Measurements from ENCODE around the gene PC. TPM values are rescaled to one million over a fixed set of nuclear protein-coding genes. Genes with fewer than 3 reads are reported as not detected.

PC gene
- total RNA-seq, 1 experiment from 2014 or later, result 11.9 TPM

GRCh38 chr11:66863428-66864125 is 94.6 kb downstream of the PC start:
- in situ Hi-C loops (cut with HindIII; ENCODE audit: low pct_unique_long_range_greater_than_20kb, low sequenced_read_pairs), result no loop called here
- DNase-seq (ENCODE audit: low read depth), result no peak

GRCh38 chr11:66862559-66863037 is 95.6 kb downstream of the PC start:
- in situ Hi-C loops (cut with HindIII; ENCODE audit: low pct_unique_long_range_greater_than_20kb, low sequenced_read_pairs), result no loop called here

GRCh38 chr11:66861774-66862558 is 96.2 kb downstream of the PC start:
- in situ Hi-C loops (cut with HindIII; ENCODE audit: low pct_unique_long_range_greater_than_20kb, low sequenced_read_pairs), result no loop called here
- DNase-seq (ENCODE audit: low read depth), result no peak

More at GRCh38 chr11:66862559-66863037, 95.6 kb downstream of the PC start:
- no peak for DNase-seq (ENCODE audit: low read depth)

GRCh38 chr11:66861038-66861773 is 97.0 kb downstream of the PC start:
- DNase-seq (ENCODE audit: low read depth), result no peak
- in situ Hi-C loops (cut with HindIII; ENCODE audit: low pct_unique_long_range_greater_than_20kb, low sequenced_read_pairs), result no loop called here

- no peak for DNase-seq (ENCODE audit: low read depth)
- in situ Hi-C loops (cut with HindIII; ENCODE audit: low pct_unique_long_range_greater_than_20kb, low sequenced_read_pairs), result no loop called here
Measured at GRCh38 chr11:66860449-66860831, 97.7 kb downstream of the PC start.

- no peak for DNase-seq (ENCODE audit: low read depth)
- in situ Hi-C loops (cut with HindIII; ENCODE audit: low pct_unique_long_range_greater_than_20kb, low sequenced_read_pairs), result no loop called here
Measured at GRCh38 chr11:66859686-66860448, 98.3 kb downstream of the PC start.

- in situ Hi-C loops (cut with HindIII; ENCODE audit: low pct_unique_long_range_greater_than_20kb, low sequenced_read_pairs), result no loop called here
- DNase-seq (ENCODE audit: low read depth), result no peak
Measured at GRCh38 chr11:66858939-66859685, 99.1 kb downstream of the PC start.

- in situ Hi-C loops (cut with HindIII; ENCODE audit: low pct_unique_long_range_greater_than_20kb, low sequenced_read_pairs), result no loop called here
- DNase-seq (ENCODE audit: low read depth), result no peak
Measured at GRCh38 chr11:66858186-66858938, 99.8 kb downstream of the PC start.

- no peak for DNase-seq (ENCODE audit: low read depth)
- in situ Hi-C loops (cut with HindIII; ENCODE audit: low pct_unique_long_range_greater_than_20kb, low sequenced_read_pairs), result no loop called here
Measured at GRCh38 chr11:66857927-66858185, 100.3 kb downstream of the PC start.

GRCh38 chr11:66857234-66857926 is 100.8 kb downstream of the PC start:
- DNase-seq (ENCODE audit: low read depth), result no peak
- in situ Hi-C loops (cut with HindIII; ENCODE audit: low pct_unique_long_range_greater_than_20kb, low sequenced_read_pairs), result no loop called here

- DNase-seq (ENCODE audit: low read depth), result no peak
Measured at GRCh38 chr11:66856496-66857233, 101.5 kb downstream of the PC start, which contains the start of gene LRFN4. LRFN4 (plus strand) TSS chr11:66857064; CDS start chr11:66857745, 681 bp downstream.

GRCh38 chr11:66855574-66856495 is 102.3 kb downstream of the PC start:
- DNase-seq (ENCODE audit: low read depth), result no peak

More at GRCh38 chr11:66856496-66857233, 101.5 kb downstream of the PC start, which contains the start of gene LRFN4:
- in situ Hi-C loops (cut with HindIII; ENCODE audit: low pct_unique_long_range_greater_than_20kb, low sequenced_read_pairs), result no loop called here

GRCh38 chr11:66854729-66855211 is 103.4 kb downstream of the PC start:
- no peak for DNase-seq (ENCODE audit: low read depth)
- in situ Hi-C loops (cut with HindIII; ENCODE audit: low pct_unique_long_range_greater_than_20kb, low sequenced_read_pairs), result no loop called here

More at GRCh38 chr11:66855574-66856495, 102.3 kb downstream of the PC start:
- in situ Hi-C loops (cut with HindIII; ENCODE audit: low pct_unique_long_range_greater_than_20kb, low sequenced_read_pairs), result no loop called here

- DNase-seq (ENCODE audit: low read depth), result no peak
- in situ Hi-C loops (cut with HindIII; ENCODE audit: low pct_unique_long_range_greater_than_20kb, low sequenced_read_pairs), result no loop called here
Measured at GRCh38 chr11:66854231-66854661, 103.9 kb downstream of the PC start.

All from Caki2 (cell line).